ENCODE measurements around the gene CEP95. TPM values are rescaled to one million over a fixed set of nuclear protein-coding genes. Genes with fewer than 3 reads are reported as not detected.

Gene CEP95
- total RNA-seq, 1 donor from 2014 or later, result 42.3 TPM

DNA sequence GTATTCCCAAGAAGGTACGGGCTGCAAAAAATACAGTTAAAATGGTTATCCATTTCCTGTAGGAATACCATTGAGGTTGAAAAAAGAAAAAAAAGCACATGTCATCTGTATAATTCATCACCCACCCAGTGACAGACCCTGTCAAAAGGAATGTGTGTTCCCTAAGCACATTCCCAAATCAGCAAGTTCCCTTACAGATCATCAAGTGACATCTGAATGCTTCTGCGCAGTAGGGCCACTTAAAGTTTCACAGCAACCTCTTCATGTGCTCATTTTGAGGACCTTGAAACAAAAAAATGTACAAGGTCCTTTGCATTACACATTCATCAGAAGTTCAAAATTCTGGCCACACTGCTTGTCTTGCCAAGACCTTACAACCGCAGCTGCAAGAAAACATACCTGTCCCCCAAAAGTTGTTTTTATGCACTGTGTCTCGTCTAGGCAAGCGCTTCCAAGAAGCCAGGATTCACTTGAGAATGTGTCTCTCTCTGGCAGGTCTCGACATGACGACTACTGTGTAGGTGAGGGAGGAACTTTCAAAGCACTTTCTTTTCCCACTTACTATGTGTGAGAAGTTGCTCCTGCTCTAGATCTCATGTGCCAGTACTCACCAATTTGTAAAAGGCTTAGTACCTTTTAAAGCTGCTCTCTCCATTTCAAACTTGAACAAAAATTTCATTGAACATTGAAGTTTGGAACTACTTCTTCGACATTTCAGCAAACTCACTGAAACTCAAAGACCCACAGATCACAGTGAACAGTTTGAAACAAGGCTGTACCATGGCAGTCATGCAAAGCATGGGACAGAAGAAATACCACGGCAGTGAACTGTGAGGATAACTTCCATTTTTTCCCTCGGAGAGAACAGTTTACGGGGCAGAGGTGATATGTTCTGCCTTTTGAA is 5.7 kb upstream of the CEP95 start:
- H3K9me3 ChIP-seq (ENCODE audit: control insufficient read depth in 3 of 3, low read length in 3 of 3), result no peaks in the 10 kb centered on the region
- no peaks in the 10 kb centered on the region for H3K27me3 ChIP-seq (ENCODE audit: control insufficient read depth in 3 of 3, insufficient read depth in 3 of 3, low read length in 3 of 3)
- peaks cover 57 to 62% (median 61%) of the 10 kb centered on the region in 3 donors for H3K36me3 ChIP-seq (ENCODE audit: control insufficient read depth in 3 of 3, insufficient read depth in 3 of 3, low read length in 3 of 3)
- no peak overlapping the region for H3K27ac ChIP-seq (ENCODE audit: low read depth, low read length)
- H3K9ac ChIP-seq (ENCODE audit: low read depth in 1 of 3, low read length in 3 of 3), result no peak overlapping the region
- H3K4me3 ChIP-seq (ENCODE audit: low read length in 3 of 3), result no peak overlapping the region
- H3K4me1 ChIP-seq (ENCODE audit: control insufficient read depth in 3 of 3, insufficient read depth in 3 of 3, low read length in 3 of 3), result peaks cover 24 to 36% (median 33%) of the 10 kb centered on the region in 3 donors

DNA sequence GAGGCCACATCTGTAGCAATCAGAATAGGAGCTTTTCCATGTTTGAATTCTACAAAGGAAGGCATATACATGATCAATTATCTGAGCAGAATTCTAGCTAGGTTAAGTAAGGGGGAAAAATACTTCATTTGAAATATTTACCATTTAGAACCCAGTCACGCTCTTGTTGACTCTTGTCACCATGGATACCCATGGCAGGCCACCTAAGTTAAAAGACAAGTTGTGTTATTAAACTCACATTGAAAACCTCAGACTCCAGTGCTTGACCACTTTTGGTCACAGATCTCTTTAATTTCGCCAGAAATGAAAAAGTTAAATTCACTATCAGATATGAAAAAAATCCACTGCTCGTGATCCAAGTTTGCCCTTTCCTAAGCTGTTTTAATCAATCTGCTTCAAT is 4.8 kb upstream of the CEP95 start:
- H3K27me3 ChIP-seq (ENCODE audit: control insufficient read depth in 3 of 3, insufficient read depth in 3 of 3, low read length in 3 of 3), result no peaks in the 10 kb centered on the region
- H3K9me3 ChIP-seq (ENCODE audit: control insufficient read depth in 3 of 3, low read length in 3 of 3), result no peaks in the 10 kb centered on the region
- H3K36me3 ChIP-seq (ENCODE audit: control insufficient read depth in 3 of 3, insufficient read depth in 3 of 3, low read length in 3 of 3), result peaks cover 58 to 62% (median 61%) of the 10 kb centered on the region in 3 donors
- no peak overlapping the region for H3K9ac ChIP-seq (ENCODE audit: low read depth in 1 of 3, low read length in 3 of 3)
- H3K27ac ChIP-seq (ENCODE audit: low read depth, low read length), result peak overlapping the region; percentile 3
- H3K4me1 ChIP-seq (ENCODE audit: control insufficient read depth in 3 of 3, insufficient read depth in 3 of 3, low read length in 3 of 3), result peaks cover 20 to 29% (median 28%) of the 10 kb centered on the region in 3 donors
- no peak overlapping the region for H3K4me3 ChIP-seq (ENCODE audit: low read length in 3 of 3)

DNA sequence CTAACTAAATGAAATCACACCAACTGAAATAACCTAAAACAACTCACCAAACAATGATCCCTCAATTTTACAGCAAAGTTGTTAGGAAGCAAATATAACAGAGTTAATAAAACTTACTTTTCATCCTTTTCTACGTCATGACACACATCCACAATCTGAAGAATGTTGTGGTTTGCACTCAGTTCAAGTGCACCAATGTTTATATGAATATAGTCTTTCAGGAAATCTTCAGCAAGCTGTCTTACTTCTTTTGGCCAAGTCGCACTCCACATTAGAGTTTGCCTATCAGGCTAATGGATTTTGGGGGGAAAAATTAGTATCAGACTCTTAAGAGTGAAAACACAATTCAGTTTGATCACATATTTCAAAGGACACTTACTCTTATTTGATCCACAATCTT is 4.0 kb upstream of the CEP95 start:
- Histone ChIP-seq H3K36me3 (ENCODE audit: control insufficient read depth in 3 of 3, insufficient read depth in 3 of 3, low read length in 3 of 3) (peaks cover 59 to 62% (median 61%) of the 10 kb centered on the region in 3 donors), H3K4me3 (ENCODE audit: low read length in 3 of 3) (no peak overlapping the region), H3K9ac (ENCODE audit: low read depth in 1 of 3, low read length in 3 of 3) (no peak overlapping the region), H3K27ac (ENCODE audit: low read depth, low read length) (peak overlapping the region; percentile 3), H3K9me3 (ENCODE audit: control insufficient read depth in 3 of 3, low read length in 3 of 3) (no peaks in the 10 kb centered on the region), H3K4me1 (ENCODE audit: control insufficient read depth in 3 of 3, insufficient read depth in 3 of 3, low read length in 3 of 3) (peaks cover 18 to 28% (median 22%) of the 10 kb centered on the region in 3 donors), H3K27me3 (ENCODE audit: control insufficient read depth in 3 of 3, insufficient read depth in 3 of 3, low read length in 3 of 3) (no peaks in the 10 kb centered on the region)

DNA sequence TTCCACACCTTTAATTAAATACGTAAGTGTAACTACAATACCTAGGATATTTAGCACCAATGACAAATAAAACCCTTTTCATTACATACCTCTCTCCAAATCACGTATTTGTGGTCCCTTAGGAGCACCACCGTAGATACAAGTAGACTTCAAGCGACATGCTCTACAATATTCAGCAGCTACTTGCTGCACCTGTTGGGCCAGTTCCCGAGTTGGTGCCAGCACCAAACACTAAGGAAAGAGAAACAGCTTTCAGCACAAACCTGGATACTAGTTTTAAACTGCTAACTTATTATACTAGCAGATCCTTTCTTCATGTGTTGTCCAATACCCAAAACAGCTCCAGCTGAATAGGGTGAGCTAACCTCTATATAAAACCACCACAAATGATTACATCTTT is 3.4 kb upstream of the CEP95 start:
- H3K9me3 ChIP-seq (ENCODE audit: control insufficient read depth in 3 of 3, low read length in 3 of 3), result no peaks in the 10 kb centered on the region
- peaks cover 57 to 59% (median 58%) of the 10 kb centered on the region in 3 donors for H3K36me3 ChIP-seq (ENCODE audit: control insufficient read depth in 3 of 3, insufficient read depth in 3 of 3, low read length in 3 of 3)
- H3K9ac ChIP-seq (ENCODE audit: low read depth in 1 of 3, low read length in 3 of 3), result peak overlapping the region in 1 of 3 donors; percentile 0
- peaks cover 23 to 31% (median 28%) of the 10 kb centered on the region in 3 donors for H3K4me1 ChIP-seq (ENCODE audit: control insufficient read depth in 3 of 3, insufficient read depth in 3 of 3, low read length in 3 of 3)
- H3K27ac ChIP-seq (ENCODE audit: low read depth, low read length), result no peak overlapping the region
- H3K27me3 ChIP-seq (ENCODE audit: control insufficient read depth in 3 of 3, insufficient read depth in 3 of 3, low read length in 3 of 3), result no peaks in the 10 kb centered on the region
- no peak overlapping the region for H3K4me3 ChIP-seq (ENCODE audit: low read length in 3 of 3)

DNA sequence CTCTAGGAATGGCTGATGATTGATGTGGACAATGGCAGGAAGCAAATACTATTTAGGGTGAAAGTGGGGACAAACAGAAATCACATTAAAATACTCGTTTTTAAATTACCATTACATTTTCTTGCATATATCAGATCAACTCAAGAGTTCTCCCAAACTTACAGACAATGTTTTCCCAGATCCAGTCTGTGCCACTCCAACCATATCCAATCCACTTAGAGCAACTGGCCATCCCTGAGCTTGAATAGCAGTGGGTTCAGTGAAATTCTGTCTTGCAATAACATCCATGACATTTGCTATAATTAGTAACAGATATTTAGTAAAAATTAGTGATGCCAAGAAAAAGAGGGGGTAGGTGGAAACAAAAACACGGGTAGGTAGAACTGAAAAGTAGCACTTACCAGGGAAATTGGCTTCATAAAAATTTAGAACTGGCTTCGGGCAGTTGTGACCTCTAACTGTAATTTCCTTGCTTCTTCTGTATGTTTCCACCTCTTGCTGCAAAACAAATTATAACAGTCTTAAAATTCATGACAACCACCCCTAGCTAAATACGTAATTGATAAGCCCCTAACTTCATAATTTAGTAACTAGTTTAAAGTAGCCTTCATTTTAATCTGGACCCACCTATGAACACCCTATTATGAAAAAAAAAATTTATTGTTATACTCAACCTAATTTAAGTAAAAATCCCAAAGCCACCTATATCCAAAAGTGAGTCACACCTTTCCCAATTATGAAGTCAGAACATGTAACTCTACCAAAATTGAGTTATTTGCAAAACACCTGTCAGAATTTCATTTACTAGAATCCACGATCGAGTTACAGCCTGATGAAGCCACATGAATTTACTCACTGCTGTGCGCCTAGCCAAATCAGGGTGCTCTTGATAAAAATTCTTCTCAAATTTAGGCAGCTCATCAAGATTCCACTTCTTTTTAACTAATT is 2.7 kb upstream of the CEP95 start:
- Histone ChIP-seq H3K27me3 (ENCODE audit: control insufficient read depth in 3 of 3, insufficient read depth in 3 of 3, low read length in 3 of 3) (no peaks in the 10 kb centered on the region), H3K4me3 (ENCODE audit: low read length in 3 of 3) (peak overlapping the region; percentile 91 to 98 (median 93)), H3K9ac (ENCODE audit: low read depth in 1 of 3, low read length in 3 of 3) (peak overlapping the region; percentile 100), H3K27ac (ENCODE audit: low read depth, low read length) (peak overlapping the region; percentile 100), H3K36me3 (ENCODE audit: control insufficient read depth in 3 of 3, insufficient read depth in 3 of 3, low read length in 3 of 3) (peaks cover 54 to 55% (median 54%) of the 10 kb centered on the region in 3 donors), H3K4me1 (ENCODE audit: control insufficient read depth in 3 of 3, insufficient read depth in 3 of 3, low read length in 3 of 3) (peaks cover 28 to 37% (median 33%) of the 10 kb centered on the region in 3 donors), H3K9me3 (ENCODE audit: control insufficient read depth in 3 of 3, low read length in 3 of 3) (no peaks in the 10 kb centered on the region)

DNA sequence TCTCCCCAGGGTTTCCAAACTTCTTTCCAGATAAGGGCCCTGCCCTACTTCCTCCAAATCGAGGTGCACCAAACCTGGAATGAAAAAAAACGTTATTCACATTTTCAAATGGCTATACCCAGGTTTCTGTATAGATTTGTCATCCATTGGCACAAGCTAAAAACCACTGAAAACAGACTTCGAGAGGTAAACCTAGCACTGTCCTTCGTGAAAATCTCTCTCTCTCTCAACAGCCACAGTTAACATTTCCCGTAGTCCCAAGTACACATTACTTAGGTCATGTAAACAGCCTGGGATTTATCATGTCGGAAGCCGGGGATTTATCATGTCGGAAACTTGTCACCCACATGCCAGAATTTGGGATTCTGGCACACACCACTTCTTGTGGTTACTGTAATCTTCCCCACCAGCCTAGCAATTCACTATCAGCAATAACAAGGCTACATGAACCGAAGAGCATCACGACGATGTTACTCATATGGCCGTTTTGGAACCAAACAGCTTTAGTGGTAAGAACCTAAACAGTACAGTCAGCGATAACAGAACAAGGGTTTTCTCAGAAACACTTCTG is 1.9 kb upstream of the CEP95 start:
- no peaks in the 10 kb centered on the region for H3K27me3 ChIP-seq (ENCODE audit: control insufficient read depth in 3 of 3, insufficient read depth in 3 of 3, low read length in 3 of 3)
- H3K4me1 ChIP-seq (ENCODE audit: control insufficient read depth in 3 of 3, insufficient read depth in 3 of 3, low read length in 3 of 3), result peaks cover 31 to 40% (median 36%) of the 10 kb centered on the region in 3 donors
- peak overlapping the region; percentile 100 for H3K9ac ChIP-seq (ENCODE audit: low read depth in 1 of 3, low read length in 3 of 3)
- peak overlapping the region; percentile 100 for H3K27ac ChIP-seq (ENCODE audit: low read depth, low read length)
- peak overlapping the region; percentile 91 to 98 (median 93) for H3K4me3 ChIP-seq (ENCODE audit: low read length in 3 of 3)
- peaks cover 50 to 54% (median 54%) of the 10 kb centered on the region in 3 donors for H3K36me3 ChIP-seq (ENCODE audit: control insufficient read depth in 3 of 3, insufficient read depth in 3 of 3, low read length in 3 of 3)
- no peaks in the 10 kb centered on the region for H3K9me3 ChIP-seq (ENCODE audit: control insufficient read depth in 3 of 3, low read length in 3 of 3)

DNA sequence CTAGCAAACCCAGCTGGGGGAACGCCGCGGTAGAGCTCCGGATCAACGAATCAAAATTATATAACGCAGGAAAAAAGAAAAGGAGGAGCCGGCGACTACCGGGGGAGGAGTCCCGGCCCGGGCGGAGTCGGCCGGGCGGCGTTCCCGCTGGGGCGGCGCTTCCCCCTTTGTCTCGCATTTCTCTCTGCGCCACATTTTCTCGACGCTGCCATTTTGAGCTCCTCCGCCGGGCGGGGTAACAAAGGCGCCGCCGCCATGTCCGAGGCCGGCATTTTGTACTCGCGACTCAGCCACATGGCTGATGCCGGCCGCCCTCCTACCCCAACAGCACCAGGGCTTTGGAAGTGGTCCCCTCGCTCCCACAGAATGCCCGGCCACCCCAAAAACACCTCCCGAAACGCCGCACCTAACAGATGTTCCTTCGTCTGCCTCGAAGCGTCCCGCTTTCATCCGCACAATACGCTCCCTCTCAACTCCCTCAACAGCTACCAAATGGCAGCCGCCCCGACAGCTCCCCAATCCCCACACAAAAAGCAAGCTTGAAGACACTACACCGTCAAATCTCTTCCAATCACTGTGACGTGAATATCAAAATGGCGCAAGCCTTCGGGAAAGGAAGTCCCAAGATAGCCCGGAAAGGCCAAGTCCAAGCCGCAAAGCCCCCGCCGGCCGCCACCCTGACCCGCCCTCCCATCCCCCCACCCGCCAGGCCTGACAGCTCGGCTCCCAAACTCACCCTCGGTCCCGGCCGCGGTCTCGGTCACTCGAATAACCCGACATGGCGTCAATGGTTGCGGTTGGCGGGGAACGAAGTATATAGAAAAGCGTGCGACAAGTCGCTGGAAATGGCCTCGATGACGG is 1.2 kb upstream of the CEP95 start:
- H3K36me3 ChIP-seq (ENCODE audit: control insufficient read depth in 3 of 3, insufficient read depth in 3 of 3, low read length in 3 of 3), result peaks cover 47 to 53% (median 50%) of the 10 kb centered on the region in 3 donors
- peak overlapping the region; percentile 91 to 98 (median 93) for H3K4me3 ChIP-seq (ENCODE audit: low read length in 3 of 3)
- H3K9ac ChIP-seq (ENCODE audit: low read depth in 1 of 3, low read length in 3 of 3), result peak overlapping the region; percentile 100
- peak overlapping the region; percentile 100 for H3K27ac ChIP-seq (ENCODE audit: low read depth, low read length)
- H3K27me3 ChIP-seq (ENCODE audit: control insufficient read depth in 3 of 3, insufficient read depth in 3 of 3, low read length in 3 of 3), result no peaks in the 10 kb centered on the region
- peaks cover 31 to 40% (median 38%) of the 10 kb centered on the region in 3 donors for H3K4me1 ChIP-seq (ENCODE audit: control insufficient read depth in 3 of 3, insufficient read depth in 3 of 3, low read length in 3 of 3)
- no peaks in the 10 kb centered on the region for H3K9me3 ChIP-seq (ENCODE audit: control insufficient read depth in 3 of 3, low read length in 3 of 3)

DNA sequence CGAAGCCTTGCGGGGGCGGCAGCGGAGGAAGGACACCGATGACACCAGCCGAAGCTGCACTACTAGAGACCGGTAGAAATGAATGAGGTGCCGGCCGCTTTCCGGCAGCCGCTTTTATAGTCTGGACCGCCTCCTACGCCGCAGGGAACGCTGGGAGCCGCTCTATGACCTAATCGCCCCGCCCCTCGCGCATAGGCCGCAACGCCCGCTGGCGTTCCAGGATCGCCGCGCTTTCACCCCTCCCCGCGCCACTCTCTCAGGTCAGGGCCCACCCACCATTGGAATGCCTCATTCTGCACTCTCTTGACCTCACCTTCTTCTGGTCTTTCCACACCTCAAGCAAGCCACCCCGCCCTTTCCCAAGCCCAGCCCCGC is 589 bp upstream of the CEP95 start, which contains the start of gene DDX5:
Gene DDX5, minus strand, starts transcription at position 89 of the 375 bp plus-strand sequence. CDS start 170 bp downstream, outside the sequence.
- peaks cover 42 to 49% (median 45%) of the 10 kb centered on the region in 3 donors for H3K36me3 ChIP-seq (ENCODE audit: control insufficient read depth in 3 of 3, insufficient read depth in 3 of 3, low read length in 3 of 3)
- peak within 1 kb of the TSS; percentile 91 to 98 (median 93) for H3K4me3 ChIP-seq (ENCODE audit: low read length in 3 of 3)
- H3K9me3 ChIP-seq (ENCODE audit: control insufficient read depth in 3 of 3, low read length in 3 of 3), result no peaks in the 10 kb centered on the region
- peak within 1 kb of the TSS; percentile 100 for H3K27ac ChIP-seq (ENCODE audit: low read depth, low read length)
- H3K9ac ChIP-seq (ENCODE audit: low read depth in 1 of 3, low read length in 3 of 3), result peak within 1 kb of the TSS; percentile 100
- H3K27me3 ChIP-seq (ENCODE audit: control insufficient read depth in 3 of 3, insufficient read depth in 3 of 3, low read length in 3 of 3), result no peaks in the 10 kb centered on the region
- H3K4me1 ChIP-seq (ENCODE audit: control insufficient read depth in 3 of 3, insufficient read depth in 3 of 3, low read length in 3 of 3), result peaks cover 31 to 40% (median 38%) of the 10 kb centered on the region in 3 donors
